ENCODE measurements around the gene PRKCD.

- TF ChIP-seq POLR2AphosphoS5 (IDR thresholded peaks at IDR 0.05; ENCODE audit: insufficient read depth in 1 of 2, low read depth in 1 of 2) (no peak), CTCF (IDR thresholded peaks at IDR 0.05) (no peak)
Observed at GRCh38 chr3:53200501-53201498, 39.8 kb downstream of the PRKCD start.
